Measurements from ENCODE around the gene SP100.
"Not testable (repeated sequence)": the region's sequence is repeated elsewhere in the genome, so short reads cannot be mapped to it uniquely, and the experiment has no call there.

Gene SP100

DNA sequence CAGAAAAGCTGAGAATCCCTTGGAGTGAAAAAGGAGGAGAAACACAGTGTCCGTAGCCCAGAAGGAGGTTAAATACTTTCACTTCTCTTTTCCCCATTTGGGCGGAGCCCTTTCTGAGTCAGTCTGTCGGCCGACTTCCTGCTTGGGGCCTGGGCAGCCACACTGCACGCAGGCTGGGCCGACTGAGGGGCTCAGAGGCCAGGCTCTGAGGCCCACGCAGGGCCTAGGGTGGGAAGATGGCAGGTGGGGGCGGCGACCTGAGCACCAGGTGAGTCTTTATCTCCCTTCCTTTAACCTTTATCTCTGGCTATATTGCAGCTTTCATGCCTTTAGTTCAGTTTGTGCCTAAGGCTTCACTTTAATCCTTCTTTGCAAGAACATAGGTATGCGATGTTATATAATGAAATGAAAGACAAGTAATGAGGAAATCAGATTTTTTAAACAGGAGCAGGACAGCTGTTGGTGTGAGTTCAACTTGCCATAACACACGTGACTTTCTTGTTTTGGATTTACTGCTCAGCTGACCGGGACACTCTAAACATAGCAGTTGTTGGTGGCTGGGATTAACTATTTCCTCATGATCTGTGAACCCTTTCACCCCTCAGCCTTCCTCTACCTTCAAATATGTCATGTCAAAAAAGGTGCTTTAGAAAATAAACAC is at the start of gene SP100:
Gene SP100, plus strand, starts transcription at position 141 of the 661 bp plus-strand sequence. Its CDS starts 96 bp downstream, at position 237.
- peak within 1 kb of the TSS; percentile 58 for H3K4me3 ChIP-seq (ENCODE audit: low read length)
- TF ChIP-seq, protein P1, sequence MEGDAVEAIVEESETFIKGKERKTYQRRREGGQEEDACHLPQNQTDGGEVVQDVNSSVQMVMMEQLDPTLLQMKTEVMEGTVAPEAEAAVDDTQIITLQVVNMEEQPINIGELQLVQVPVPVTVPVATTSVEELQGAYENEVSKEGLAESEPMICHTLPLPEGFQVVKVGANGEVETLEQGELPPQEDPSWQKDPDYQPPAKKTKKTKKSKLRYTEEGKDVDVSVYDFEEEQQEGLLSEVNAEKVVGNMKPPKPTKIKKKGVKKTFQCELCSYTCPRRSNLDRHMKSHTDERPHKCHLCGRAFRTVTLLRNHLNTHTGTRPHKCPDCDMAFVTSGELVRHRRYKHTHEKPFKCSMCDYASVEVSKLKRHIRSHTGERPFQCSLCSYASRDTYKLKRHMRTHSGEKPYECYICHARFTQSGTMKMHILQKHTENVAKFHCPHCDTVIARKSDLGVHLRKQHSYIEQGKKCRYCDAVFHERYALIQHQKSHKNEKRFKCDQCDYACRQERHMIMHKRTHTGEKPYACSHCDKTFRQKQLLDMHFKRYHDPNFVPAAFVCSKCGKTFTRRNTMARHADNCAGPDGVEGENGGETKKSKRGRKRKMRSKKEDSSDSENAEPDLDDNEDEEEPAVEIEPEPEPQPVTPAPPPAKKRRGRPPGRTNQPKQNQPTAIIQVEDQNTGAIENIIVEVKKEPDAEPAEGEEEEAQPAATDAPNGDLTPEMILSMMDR (conservative IDR thresholded peaks at IDR 0.05; ENCODE audit: low read depth, low read length) = no peak
- peak; percentile 59 for DNase-seq (ENCODE audit: low read depth)

DNA sequence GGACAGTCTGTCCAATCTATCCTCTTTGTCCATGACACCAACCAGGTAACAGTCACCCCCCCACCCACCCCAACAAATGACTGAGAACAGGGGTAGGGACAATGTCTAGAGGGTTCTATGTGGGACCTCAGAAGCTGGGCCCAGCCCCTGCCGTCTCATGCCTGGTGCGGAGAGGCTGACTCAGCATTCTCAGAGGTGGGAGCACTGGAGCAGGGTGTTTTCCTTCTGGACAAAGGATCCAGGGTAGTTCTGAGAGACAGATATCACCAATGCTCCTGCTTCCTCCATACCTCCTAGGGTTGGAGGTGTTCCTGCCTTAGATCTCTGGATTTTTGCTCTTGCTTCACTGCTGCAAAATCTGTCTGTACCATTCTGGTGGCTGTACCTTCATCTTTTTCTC is 33.9 kb upstream of the SP100 start:
- TF ChIP-seq, protein P1 (conservative IDR thresholded peaks at IDR 0.05; ENCODE audit: low read depth, low read length) = no peak
- no peak for DNase-seq (ENCODE audit: low read depth)
- H3K4me3 ChIP-seq (ENCODE audit: low read length) = no peak overlapping the region

DNA sequence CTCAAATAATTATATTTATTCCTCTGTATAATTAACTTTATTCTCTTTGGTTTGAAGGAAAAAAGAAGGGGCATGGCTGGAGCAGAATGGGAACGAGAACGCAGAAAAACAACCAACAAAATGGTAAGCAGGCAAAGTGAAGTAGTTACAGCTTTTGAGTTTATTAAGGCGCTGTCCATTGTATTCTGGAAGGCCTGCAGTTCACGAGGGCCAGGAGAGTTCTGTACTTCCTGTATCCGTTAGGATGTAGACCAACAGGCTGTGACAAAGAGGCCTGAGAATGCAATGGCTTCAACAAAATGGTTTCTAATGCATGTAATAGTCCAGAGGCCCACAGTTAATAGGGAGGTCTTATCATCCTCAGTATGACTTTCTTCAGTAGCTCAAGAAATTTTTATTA is 32.5 kb upstream of the SP100 start:
- no peak for DNase-seq (ENCODE audit: low read depth)
- TF ChIP-seq, protein P1 (conservative IDR thresholded peaks at IDR 0.05; ENCODE audit: low read depth, low read length) = no peak
- H3K4me3 ChIP-seq (ENCODE audit: low read length) = no peak overlapping the region

DNA sequence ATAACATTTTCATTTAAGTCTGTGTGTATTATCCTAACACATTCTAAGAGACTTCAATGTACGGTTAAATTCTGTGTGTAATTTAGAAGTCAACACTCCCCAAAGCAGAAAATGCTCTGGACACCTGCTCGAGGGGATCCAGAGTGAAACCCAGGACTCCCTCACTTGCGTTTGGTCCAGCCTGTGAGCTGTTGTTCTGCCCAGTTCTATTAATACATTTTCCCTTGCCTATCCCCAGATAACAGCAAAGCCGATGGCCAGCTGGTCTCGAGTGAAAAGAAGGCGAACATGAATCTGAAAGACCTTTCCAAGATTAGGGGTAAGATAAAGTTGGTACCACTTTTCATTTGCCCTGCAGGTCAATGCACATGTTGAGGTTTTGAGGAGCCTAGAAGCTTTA is 31.0 kb upstream of the SP100 start:
- H3K4me3 ChIP-seq (ENCODE audit: low read length) = no peak overlapping the region
- DNase-seq (ENCODE audit: low read depth) = no peak
- TF ChIP-seq, protein P1 (conservative IDR thresholded peaks at IDR 0.05; ENCODE audit: low read depth, low read length) = no peak

DNA sequence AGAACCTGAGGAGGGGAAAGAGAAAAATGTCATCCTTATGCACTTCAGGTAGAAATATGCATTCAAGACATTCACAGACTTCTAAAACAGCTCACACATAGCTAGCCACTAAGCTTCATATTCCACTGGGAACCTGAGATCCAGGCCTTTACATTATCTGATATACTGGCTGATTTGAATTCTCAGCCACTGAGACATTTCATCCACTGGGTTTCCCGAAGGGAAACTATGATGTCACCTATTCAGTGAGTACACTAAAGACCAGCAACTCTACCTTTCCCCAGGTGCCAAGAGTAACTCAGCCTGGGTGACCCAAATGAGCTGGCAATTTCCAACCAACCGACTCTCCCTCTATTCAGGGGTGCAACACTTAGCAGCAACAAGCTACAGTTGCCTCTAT is 21.7 kb upstream of the SP100 start:
- no peak for DNase-seq (ENCODE audit: low read depth)
- no peak overlapping the region for H3K4me3 ChIP-seq (ENCODE audit: low read length)
- TF ChIP-seq, protein P1 (conservative IDR thresholded peaks at IDR 0.05; ENCODE audit: low read depth, low read length) = no peak

DNA sequence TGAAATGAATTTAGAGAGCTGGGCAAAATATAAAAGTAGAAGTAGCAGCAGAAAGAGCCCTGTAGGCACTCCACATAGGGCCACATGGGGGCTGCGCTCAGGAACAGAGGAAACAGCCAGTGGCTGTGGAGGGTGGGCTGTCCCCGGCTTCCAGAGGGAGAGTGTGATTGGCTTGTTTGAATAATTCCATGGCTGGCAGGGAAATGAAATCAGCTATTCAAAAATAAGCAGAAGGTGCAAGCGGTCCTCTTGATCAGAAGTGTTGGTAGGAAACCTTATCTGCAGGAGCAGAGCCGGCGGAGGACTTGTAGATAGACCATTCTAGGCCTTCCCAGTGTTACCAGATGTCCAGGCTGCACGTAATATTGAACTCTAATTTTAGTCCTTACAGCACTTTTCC is 17.3 kb upstream of the SP100 start:
- not testable (repeated sequence) for H3K4me3 ChIP-seq (ENCODE audit: low read length); DNase-seq (ENCODE audit: low read depth)

DNA sequence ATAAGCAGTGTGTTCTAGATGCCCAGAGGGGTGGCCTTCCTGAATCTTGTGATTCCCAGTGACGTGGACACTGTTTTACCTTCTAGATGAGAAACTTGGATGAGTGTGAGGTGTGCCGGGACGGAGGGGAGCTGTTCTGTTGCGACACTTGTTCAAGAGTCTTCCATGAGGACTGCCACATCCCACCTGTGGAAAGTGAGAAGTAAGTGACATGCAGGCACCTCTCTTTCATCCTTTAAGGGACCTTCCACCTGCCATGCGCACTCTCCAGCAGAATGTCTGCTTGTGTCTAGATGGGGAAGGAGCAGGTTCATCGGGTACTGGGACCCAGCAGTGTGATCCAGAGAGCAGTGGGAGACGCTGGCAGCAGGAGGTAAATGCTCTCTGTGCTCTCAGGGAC is 16.0 kb upstream of the SP100 start:
- TF ChIP-seq, protein P1 (conservative IDR thresholded peaks at IDR 0.05; ENCODE audit: low read depth, low read length) = no peak

More for the DNA sequence above, 16.0 kb upstream of the SP100 start:
- no peak overlapping the region for H3K4me3 ChIP-seq (ENCODE audit: low read length)
- DNase-seq (ENCODE audit: low read depth) = no peak
